ENCODE data around the gene B3GAT2. TPM values are rescaled to one million over a fixed set of nuclear protein-coding genes. Genes with fewer than 3 reads are reported as not detected.

The B3GAT2 gene
- total RNA-seq, 4 donors from 2014 or later: not detected

- Histone ChIP-seq H3K9me3 (no peaks in the 10 kb centered on the region), H3K4me1 (peaks cover 0 to 6% of the 10 kb centered on the region in 2 donors), H3K36me3 (no peaks in the 10 kb centered on the region), H3K27me3 (no peaks in the 10 kb centered on the region), H3K4me3 (no peak overlapping the region), H3K27ac (no peak overlapping the region)
- intact Hi-C loops (cut with DNase I; ENCODE audit: low total_unique reads): no loop called here
- in situ Hi-C loops (cut with MboI; ENCODE audit: low sequenced_read_pairs in 4 of 4): no loop called here
- DNase-seq (no peak), ATAC-seq (no peak)
- TF ChIP-seq POLR2A (IDR thresholded peaks at IDR 0.05): no peak
- TF ChIP-seq, protein P1, sequence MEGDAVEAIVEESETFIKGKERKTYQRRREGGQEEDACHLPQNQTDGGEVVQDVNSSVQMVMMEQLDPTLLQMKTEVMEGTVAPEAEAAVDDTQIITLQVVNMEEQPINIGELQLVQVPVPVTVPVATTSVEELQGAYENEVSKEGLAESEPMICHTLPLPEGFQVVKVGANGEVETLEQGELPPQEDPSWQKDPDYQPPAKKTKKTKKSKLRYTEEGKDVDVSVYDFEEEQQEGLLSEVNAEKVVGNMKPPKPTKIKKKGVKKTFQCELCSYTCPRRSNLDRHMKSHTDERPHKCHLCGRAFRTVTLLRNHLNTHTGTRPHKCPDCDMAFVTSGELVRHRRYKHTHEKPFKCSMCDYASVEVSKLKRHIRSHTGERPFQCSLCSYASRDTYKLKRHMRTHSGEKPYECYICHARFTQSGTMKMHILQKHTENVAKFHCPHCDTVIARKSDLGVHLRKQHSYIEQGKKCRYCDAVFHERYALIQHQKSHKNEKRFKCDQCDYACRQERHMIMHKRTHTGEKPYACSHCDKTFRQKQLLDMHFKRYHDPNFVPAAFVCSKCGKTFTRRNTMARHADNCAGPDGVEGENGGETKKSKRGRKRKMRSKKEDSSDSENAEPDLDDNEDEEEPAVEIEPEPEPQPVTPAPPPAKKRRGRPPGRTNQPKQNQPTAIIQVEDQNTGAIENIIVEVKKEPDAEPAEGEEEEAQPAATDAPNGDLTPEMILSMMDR (IDR thresholded peaks at IDR 0.05 in 4 of 5, conservative IDR thresholded peaks at IDR 0.05 in 1 of 5): no peak
Measured at GRCh38 chr6:70819646-70820045, 137.2 kb downstream of the B3GAT2 start.

DNA sequence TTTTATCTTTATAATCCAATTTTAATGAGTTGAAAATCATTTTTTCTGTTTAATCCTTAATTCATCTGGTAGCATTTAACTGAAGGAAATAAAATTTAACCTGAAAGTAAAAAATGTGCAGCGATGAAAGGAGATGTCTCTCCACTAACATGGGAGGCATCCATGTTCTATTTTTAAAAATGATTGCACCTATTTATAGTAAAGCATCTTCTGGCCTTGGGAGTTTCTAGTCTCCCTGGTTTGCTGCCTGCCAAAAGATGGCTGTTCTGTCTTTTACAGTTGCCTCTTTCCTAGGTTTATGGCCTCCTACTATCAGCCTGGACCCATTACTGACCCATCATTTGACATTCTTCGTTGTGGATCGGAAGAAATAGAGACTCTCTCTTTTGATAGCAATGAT is 143.0 kb downstream of the B3GAT2 start:
- Histone ChIP-seq H3K9me3 (no peaks in the 10 kb centered on the region), H3K4me3 (no peak overlapping the region), H3K27ac (no peak overlapping the region), H3K27me3 (no peaks in the 10 kb centered on the region), H3K4me1 (peaks cover 11 to 13% of the 10 kb centered on the region in 2 donors), H3K36me3 (no peaks in the 10 kb centered on the region)
- ATAC-seq (peak in 1 of 2 donors; percentile 56), DNase-seq (no peak)
- intact Hi-C loops (cut with DNase I; ENCODE audit: low total_unique reads): no loop called here
- TF ChIP-seq, protein P1 (IDR thresholded peaks at IDR 0.05 in 4 of 5, conservative IDR thresholded peaks at IDR 0.05 in 1 of 5): no peak
- no peak for TF ChIP-seq POLR2A (IDR thresholded peaks at IDR 0.05)
- in situ Hi-C loops (cut with MboI; ENCODE audit: low sequenced_read_pairs in 4 of 4): no loop called here

DNA sequence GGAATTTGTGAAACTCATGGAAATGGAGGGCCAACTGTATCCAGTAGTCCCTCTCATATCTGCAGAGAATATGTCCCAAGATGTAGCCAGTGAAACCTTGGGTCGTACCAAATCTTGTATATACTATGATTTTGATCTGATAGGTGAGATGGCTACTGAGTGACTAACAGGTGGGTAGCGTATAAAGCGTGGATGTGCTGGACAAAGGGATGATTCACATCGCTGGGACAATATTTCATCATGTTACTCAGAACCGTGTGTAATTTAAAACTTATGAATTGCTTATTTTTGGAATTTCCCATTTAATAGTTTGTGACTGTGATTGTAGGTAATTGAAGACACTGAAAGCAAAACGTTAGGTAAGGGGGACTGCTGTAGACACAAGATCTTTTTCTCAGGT is 145.1 kb downstream of the B3GAT2 start:
- no peak for TF ChIP-seq POLR2A (IDR thresholded peaks at IDR 0.05)
- TF ChIP-seq, protein P1 (IDR thresholded peaks at IDR 0.05 in 4 of 5, conservative IDR thresholded peaks at IDR 0.05 in 1 of 5): no peak
- no peaks in the 10 kb centered on the region for H3K27me3 ChIP-seq
- no peak overlapping the region for H3K27ac ChIP-seq
- DNase-seq (no peak), ATAC-seq (no peak)
- no peaks in the 10 kb centered on the region for H3K36me3 ChIP-seq
- no peaks in the 10 kb centered on the region for H3K9me3 ChIP-seq
- in situ Hi-C loops (cut with MboI; ENCODE audit: low sequenced_read_pairs in 4 of 4): no loop called here
- no peak overlapping the region for H3K4me3 ChIP-seq
- intact Hi-C loops (cut with DNase I; ENCODE audit: low total_unique reads): no loop called here
- H3K4me1 ChIP-seq: peaks cover 11 to 13% of the 10 kb centered on the region in 2 donors
